OCI-LY7 (cell line): ENCODE measurements around the gene EGFL7. TPM values are rescaled to one million over a fixed set of nuclear protein-coding genes. Genes with fewer than 3 reads are reported as not detected.

Source experiments
- BruUV-seq: library from RNA; stranded (reverse); fragments of 400-500 nt; replicated peaks from 2 replicates; lab custom pipeline; 2021; lab: Mats Ljungman, UMichigan
- CTCF ChIA-PET: fragments of 300-600 bp; sonication (Branson Sonifier 250); formaldehyde crosslinking; loops from one replicate; lab custom pipeline; 2022; ENCODE audit warnings: antibody characterized with exemption; ENCODE audit not compliant: unreplicated experiment; lab: Charles Lee
- POLR2A ChIA-PET: fragments of 300-600 bp; sonication (Branson Sonifier 250); formaldehyde crosslinking; loops from one replicate; lab custom pipeline; 2022; ENCODE audit warnings: antibody characterized with exemption; lab: Charles Lee
- DNase-seq: peaks from one replicate; pipeline ENCODE4 v3.0.0-alpha.2; 2015; ENCODE audit warnings: low spot score
- H2AFZ ChIP-seq: fragments of 200-600 bp; sonication (generic), shearing (Covaris generic); 2 replicates; pipeline ENCODE4 v1.6.1; 2014; ENCODE audit warnings: mild to moderate bottlenecking, antibody characterized with exemption, low read length, moderate library complexity
- H3K27ac ChIP-seq: fragments of 200-600 bp; sonication (generic); 2 replicates; pipeline ENCODE4 v1.5.1; 2014; ENCODE audit warnings: mixed run types, low read depth, mild to moderate bottlenecking, moderate library complexity, low read length, inconsistent platforms; ENCODE audit not compliant: poor library complexity, severe bottlenecking
- H3K36me3 ChIP-seq: fragments of 200-600 bp; sonication (generic); 2 replicates; pipeline ENCODE4 v1.6.1; 2014; ENCODE audit warnings: mild to moderate bottlenecking, antibody characterized with exemption, low read length, moderate library complexity, mixed read lengths; ENCODE audit not compliant: insufficient read depth
- H3K4me1 ChIP-seq: fragments of 200-600 bp; sonication (generic); 2 replicates; pipeline ENCODE4 v1.5.1; 2014; ENCODE audit warnings: mild to moderate bottlenecking, low read length; ENCODE audit not compliant: insufficient read depth, poor library complexity, severe bottlenecking
- H3K4me2 ChIP-seq: fragments of 200-600 bp; sonication (generic); 2 replicates; pipeline ENCODE4 v1.6.1; 2014; ENCODE audit warnings: mild to moderate bottlenecking, low read length
- H3K4me3 ChIP-seq: fragments of 200-600 bp; sonication (generic); 2 replicates; pipeline ENCODE4 v1.5.1; 2014; ENCODE audit warnings: mild to moderate bottlenecking, low read depth, low read length; ENCODE audit not compliant: poor library complexity, severe bottlenecking
- H3K79me2 ChIP-seq: fragments of 200-600 bp; sonication (generic); 2 replicates; pipeline ENCODE4 v1.6.1; 2016; ENCODE audit warnings: low read depth, mild to moderate bottlenecking, low read length, moderate library complexity, mixed read lengths; ENCODE audit not compliant: insufficient read depth
- H3K9me2 ChIP-seq: fragments of 200-600 bp; sonication (generic); 2 replicates; pipeline ENCODE4 v1.6.1; 2016; ENCODE audit warnings: mild to moderate bottlenecking, low read length, mixed read lengths; ENCODE audit not compliant: insufficient read depth
- H3K9me3 ChIP-seq: fragments of 200-600 bp; sonication (generic); 2 replicates; pipeline ENCODE4 v1.6.1; 2014; ENCODE audit warnings: mild to moderate bottlenecking, mixed run types, low read length, mixed read lengths
- H4K20me1 ChIP-seq: fragments of 200-600 bp; sonication (generic); 2 replicates; pipeline ENCODE4 v1.6.1; 2014; ENCODE audit warnings: mild to moderate bottlenecking, antibody characterized with exemption, low read length, moderate library complexity, mixed read lengths; ENCODE audit not compliant: insufficient read depth
- EZH2phosphoT487 ChIP-seq: fragments of 200-600 bp; sonication (generic); IDR thresholded peaks from 2 replicates; pipeline ENCODE4 v1.6.1; 2018; ENCODE audit warnings: low read depth, borderline replicate concordance, mild to moderate bottlenecking, mixed run types, antibody characterized with exemption, low read length, moderate library complexity, mixed read lengths
- intact Hi-C: fragments of 100-400 bp; cut with micrococcal nuclease; formaldehyde crosslinking; loops from one replicate; pipeline ENCODE4 v1.10.0; 2022; ENCODE audit not compliant: unreplicated experiment
- total RNA-seq, 2 experiments: library from RNA; depleted of rRNA in 1 of 2; stranded (reverse); fragments of >200 nt in 1 of 2; shearing (Covaris generic) in 1 of 2; gene quantifications; 2 replicates each; pipeline ENCODE4 v1.2.3, GENCODE V29; 2014 to 2022
- TF ChIP-seq, protein P1 (sequence below): fragments of 200-600 bp; sonication (generic); conservative IDR thresholded peaks from 2 replicates; pipeline ENCODE4 v1.5.1; 2014; ENCODE audit warnings: mild to moderate bottlenecking, antibody characterized with exemption, low read length, moderate library complexity, mixed read lengths

EGFL7 gene
- total RNA-seq, 2 experiments from 2014 or later = not detected

DNA sequence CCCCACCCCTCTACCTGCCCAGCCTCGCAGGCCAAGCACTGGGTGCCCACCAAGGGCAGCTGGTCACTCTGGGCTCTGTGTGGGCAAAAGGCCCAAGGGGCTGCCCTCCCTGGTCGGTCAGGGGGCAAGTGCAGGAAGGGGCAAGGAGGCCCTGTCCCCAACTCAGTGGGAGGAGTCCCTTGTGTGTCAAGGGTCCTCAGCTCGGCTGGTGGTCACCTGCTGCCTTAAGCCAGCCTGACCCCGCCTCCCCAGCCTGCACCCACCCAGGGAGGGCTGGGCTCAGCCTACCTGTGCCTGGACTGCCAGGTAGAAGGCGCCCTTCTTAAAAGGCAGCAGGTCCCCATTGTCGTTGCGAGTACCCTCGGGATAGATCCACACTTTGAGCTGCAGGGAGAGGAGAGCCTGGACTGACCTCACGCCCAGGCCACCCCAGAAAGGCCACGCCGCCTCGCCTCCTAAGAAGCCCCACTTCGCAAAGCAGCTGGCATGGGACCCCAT is 13.6 kb downstream of the EGFL7 start:
- BruUV-seq = no TSS peak
- POLR2A ChIA-PET = interaction anchor here (0.5 to 0.6 kb wide), 2 partner anchors 22 to 40 kb away, joined by 3 to 9 read pairs; no protein-coding TSS in a partner anchor

DNA sequence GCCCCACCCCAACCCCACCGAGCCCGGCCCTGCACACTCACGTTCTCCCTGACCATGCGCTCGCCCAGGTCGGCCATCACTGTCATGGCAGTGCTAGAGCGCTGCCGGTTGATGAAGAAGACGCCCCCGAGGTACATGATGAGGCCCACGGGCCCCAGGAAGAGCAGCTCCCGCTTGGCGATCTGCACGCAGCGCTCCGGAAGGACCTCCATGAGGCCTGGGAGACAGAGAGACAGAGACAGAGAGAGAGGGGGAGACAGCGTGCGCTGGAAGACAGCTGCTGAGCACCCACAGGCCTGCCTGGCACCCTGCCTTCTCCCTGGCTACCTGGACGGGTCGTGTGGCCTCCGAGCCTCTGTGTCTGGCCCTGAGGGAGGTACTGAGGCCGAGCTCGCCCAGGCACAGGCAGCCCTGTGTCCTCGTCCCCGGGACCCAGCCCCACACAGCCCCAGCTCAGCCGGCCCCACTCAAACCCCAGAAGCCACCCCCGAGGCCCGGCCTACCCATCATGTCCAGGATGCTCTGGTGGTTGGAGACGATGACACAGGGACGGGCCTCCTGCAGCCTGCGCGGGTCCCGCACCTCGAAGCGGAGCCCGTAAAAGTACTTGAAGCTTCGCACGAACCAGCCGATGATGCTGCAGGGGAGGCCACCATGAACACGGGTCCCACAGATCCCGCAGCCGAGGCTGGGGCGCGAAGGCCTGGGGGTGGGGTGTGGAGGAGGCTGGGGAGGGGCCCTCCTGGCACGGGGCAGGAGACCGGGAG is 14.4 kb downstream of the EGFL7 start:
- no peaks in the 10 kb centered on the region for H3K79me2 ChIP-seq
- no peak overlapping the region for H3K27ac ChIP-seq
- no peak overlapping the region for H3K4me3 ChIP-seq
- DNase-seq = no peak
- ChIA-PET CTCF (interaction anchor here (0.6 kb wide), 1 partner anchor 59 kb away, joined by 3 read pairs; no protein-coding TSS in a partner anchor), POLR2A (interaction anchor here (0.5 to 0.7 kb wide), 2 partner anchors 21 to 49 kb away, joined by 3 read pairs; no protein-coding TSS in a partner anchor)
- no peaks in the 10 kb centered on the region for H3K9me2 ChIP-seq
- no TSS peak for BruUV-seq
- H3K9me3 ChIP-seq = no peaks in the 10 kb centered on the region
- no peaks in the 10 kb centered on the region; the same call in 1 of the 2 replicates for H4K20me1 ChIP-seq
- TF ChIP-seq EZH2phosphoT487 = no peak
- TF ChIP-seq, protein P1, sequence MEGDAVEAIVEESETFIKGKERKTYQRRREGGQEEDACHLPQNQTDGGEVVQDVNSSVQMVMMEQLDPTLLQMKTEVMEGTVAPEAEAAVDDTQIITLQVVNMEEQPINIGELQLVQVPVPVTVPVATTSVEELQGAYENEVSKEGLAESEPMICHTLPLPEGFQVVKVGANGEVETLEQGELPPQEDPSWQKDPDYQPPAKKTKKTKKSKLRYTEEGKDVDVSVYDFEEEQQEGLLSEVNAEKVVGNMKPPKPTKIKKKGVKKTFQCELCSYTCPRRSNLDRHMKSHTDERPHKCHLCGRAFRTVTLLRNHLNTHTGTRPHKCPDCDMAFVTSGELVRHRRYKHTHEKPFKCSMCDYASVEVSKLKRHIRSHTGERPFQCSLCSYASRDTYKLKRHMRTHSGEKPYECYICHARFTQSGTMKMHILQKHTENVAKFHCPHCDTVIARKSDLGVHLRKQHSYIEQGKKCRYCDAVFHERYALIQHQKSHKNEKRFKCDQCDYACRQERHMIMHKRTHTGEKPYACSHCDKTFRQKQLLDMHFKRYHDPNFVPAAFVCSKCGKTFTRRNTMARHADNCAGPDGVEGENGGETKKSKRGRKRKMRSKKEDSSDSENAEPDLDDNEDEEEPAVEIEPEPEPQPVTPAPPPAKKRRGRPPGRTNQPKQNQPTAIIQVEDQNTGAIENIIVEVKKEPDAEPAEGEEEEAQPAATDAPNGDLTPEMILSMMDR = no peak
- intact Hi-C loops = no loop called here
- no peak overlapping the region for H2AFZ ChIP-seq
- H3K4me2 ChIP-seq = no peak overlapping the region
- no peaks in the 10 kb centered on the region for H3K4me1 ChIP-seq
- H3K36me3 ChIP-seq = no peaks in the 10 kb centered on the region

More for the DNA sequence above, 13.6 kb downstream of the EGFL7 start:
- CTCF ChIA-PET = interaction anchor here (0.6 kb wide), 2 partner anchors 58 to 629 kb away, joined by 3 read pairs; no protein-coding TSS in a partner anchor
- Histone ChIP-seq H3K9me2 (no peaks in the 10 kb centered on the region), H3K9me3 (no peaks in the 10 kb centered on the region), H3K79me2 (no peaks in the 10 kb centered on the region), H3K4me3 (no peak overlapping the region), H4K20me1 (no peaks in the 10 kb centered on the region; the same call in 1 of the 2 replicates), H3K4me2 (no peak overlapping the region), H3K4me1 (no peaks in the 10 kb centered on the region), H3K27ac (no peak overlapping the region), H2AFZ (no peak overlapping the region), H3K36me3 (no peaks in the 10 kb centered on the region)
- no peak for TF ChIP-seq EZH2phosphoT487
- TF ChIP-seq, protein P1 = no peak
- DNase-seq = no peak
- intact Hi-C loops = no loop called here

DNA sequence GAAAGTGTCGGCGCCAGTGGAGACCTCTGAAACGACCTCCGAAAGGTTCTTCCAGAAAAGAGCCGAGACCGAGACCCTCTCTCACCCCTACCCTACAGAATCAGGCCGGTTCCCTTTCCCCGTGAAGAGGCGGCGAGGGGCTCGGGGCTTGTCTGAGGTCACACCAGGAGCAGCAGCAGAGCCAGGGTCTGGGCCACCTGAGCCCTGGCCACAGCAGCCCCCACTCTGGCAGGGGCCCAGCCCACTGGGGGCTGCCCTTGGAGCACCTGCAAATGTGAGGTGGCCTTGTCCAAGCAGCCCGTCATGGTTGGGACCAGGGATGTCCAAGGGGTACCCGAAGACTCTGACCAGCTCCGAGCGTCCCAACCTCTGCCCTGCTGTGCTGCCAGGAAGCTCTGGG is 15.3 kb downstream of the EGFL7 start:
- Histone ChIP-seq H3K36me3 (no peaks in the 10 kb centered on the region), H3K79me2 (no peaks in the 10 kb centered on the region), H3K4me1 (no peaks in the 10 kb centered on the region), H2AFZ (no peak overlapping the region), H3K4me2 (no peak overlapping the region), H3K9me3 (no peaks in the 10 kb centered on the region), H4K20me1 (no peaks in the 10 kb centered on the region; the same call in 1 of the 2 replicates), H3K27ac (no peak overlapping the region), H3K4me3 (no peak overlapping the region), H3K9me2 (no peaks in the 10 kb centered on the region)
- intact Hi-C loops = no loop called here
- no peak for TF ChIP-seq EZH2phosphoT487
- TF ChIP-seq, protein P1 = no peak
- CTCF ChIA-PET = no interaction called here
- no peak for DNase-seq
- BruUV-seq = no TSS peak
- POLR2A ChIA-PET = no interaction called here
